Mesangial cell (primary cell): ENCODE measurements around the gene SOX10. TPM values are rescaled to one million over a fixed set of nuclear protein-coding genes. Genes with fewer than 3 reads are reported as not detected.

Experiments
- total RNA-seq: library from RNA; depleted of rRNA; stranded (reverse); fragments of >200 nt; gene quantifications from 2 replicates; pipeline ENCODE4 v1.2.3, GENCODE V29; 2015

The SOX10 gene
- 0.16 TPM in 1 of 2 replicates, not detected in the other for total RNA-seq

GRCh38 chr22:37983860-37984791, at the start of gene SOX10:
Gene SOX10 (minus strand): TSS chr22:37984555. CDS start chr22:37983784, 771 bp downstream.

GRCh38 chr22:37953437-37954179, 30.7 kb downstream of the SOX10 start, which contains the start of the genes C22orf23 and POLR2F:
Gene C22orf23 (minus strand): TSS chr22:37953601. CDS start chr22:37953149, 452 bp downstream.
Gene POLR2F (plus strand): TSS chr22:37953699. CDS start chr22:37953788, 89 bp downstream.

Other genes with a start within 250 kb of the SOX10 start
- gene GCAT, start 176.6 kb downstream of the SOX10 start, total RNA-seq = 23.1 and 32.8 TPM in 2 replicates
- not detected in 2 replicates for gene GALR3, start 161.2 kb downstream of the SOX10 start, total RNA-seq
- gene ANKRD54, start 140.2 kb downstream of the SOX10 start, total RNA-seq = 20.0 and 29.8 TPM in 2 replicates
- 301 and 455 TPM in 2 replicates for gene EIF3L, start 135.1 kb downstream of the SOX10 start, total RNA-seq
- gene MICALL1, start 78.3 kb downstream of the SOX10 start, total RNA-seq = 38.4 and 58.7 TPM in 2 replicates
- under 0.01 and 0.33 TPM in 2 replicates for gene C22orf23, start 31.0 kb downstream of the SOX10 start, total RNA-seq
- 61.7 and 104 TPM in 2 replicates for gene POLR2F, start 30.9 kb downstream of the SOX10 start, total RNA-seq
- gene PICK1, start 72.8 kb upstream of the SOX10 start, total RNA-seq = 31.8 and 44.1 TPM in 2 replicates
- 0.51 TPM in 1 of 2 replicates, not detected in the other for gene SLC16A8, start 99.6 kb upstream of the SOX10 start, total RNA-seq
- gene BAIAP2L2, start 126.1 kb upstream of the SOX10 start, total RNA-seq = 4.2 and 6.0 TPM in 2 replicates
- 3.7 and 32.6 TPM in 2 replicates for gene PLA2G6, start 197.3 kb upstream of the SOX10 start, total RNA-seq
- gene MAFF, start 217.4 kb upstream of the SOX10 start, total RNA-seq = 12.5 and 17.1 TPM in 2 replicates